G401 (cell line): ENCODE results near the gene LEPROT. TPM values are rescaled to one million over a fixed set of nuclear protein-coding genes. Genes with fewer than 3 reads are reported as not detected.
"Not testable (repeated sequence)": the region's sequence is repeated elsewhere in the genome, so short reads cannot be mapped to it uniquely, and the experiment has no call there.

ENCODE experiments used
- DNase-seq: peaks from one replicate; pipeline ENCODE4 v3.0.0-alpha.2; 2015; ENCODE audit warnings: low spot score
- in situ Hi-C: cut with HindIII; loops from 2 replicates; pipeline ENCODE4 v1.10.0; 2016; ENCODE audit warnings: low sequenced_read_pairs, mixed read lengths
- total RNA-seq: library from RNA; depleted of rRNA; stranded (reverse); fragments of >200 nt; shearing (Covaris generic); gene quantifications from 2 replicates; pipeline ENCODE4 v1.2.3, GENCODE V29; 2014

LEPROT gene
- total RNA-seq, 1 experiment from 2014 or later, result 18.0 TPM

GRCh38 chr1:65431111-65431705 is 10.7 kb downstream of the LEPROT start:
- in situ Hi-C loops, result no loop called here
- DNase-seq, result peak; percentile 55

- DNase-seq, result no peak
- in situ Hi-C loops, result no loop called here
Measured at GRCh38 chr1:65432918-65433317, 12.4 kb downstream of the LEPROT start.

- in situ Hi-C loops, result no loop called here
- DNase-seq, result no peak
Measured at GRCh38 chr1:65434255-65434654, 13.8 kb downstream of the LEPROT start.

GRCh38 chr1:65434760-65435159 is 14.3 kb downstream of the LEPROT start:
- in situ Hi-C loops, result no loop called here
- no peak for DNase-seq

DNA sequence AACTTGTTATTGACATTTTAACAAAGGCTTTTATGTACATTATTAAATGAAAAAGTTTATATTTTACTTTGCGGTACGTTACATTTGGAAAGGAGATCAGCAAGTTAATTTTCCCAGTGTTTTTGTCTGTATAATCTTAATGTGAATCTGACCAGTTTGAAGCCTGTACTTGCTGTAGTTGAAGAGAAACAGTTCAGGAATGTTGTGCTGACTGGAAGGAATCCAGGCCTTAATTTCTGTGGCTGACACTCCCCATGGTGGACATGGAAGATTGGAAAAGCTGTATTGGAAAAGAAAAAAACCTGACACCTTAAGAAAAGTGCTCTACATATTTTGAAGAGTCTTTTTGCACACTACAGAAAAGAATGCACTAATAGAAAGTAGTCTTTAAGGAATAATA is 15.5 kb downstream of the LEPROT start:
- no peak for DNase-seq
- in situ Hi-C loops, result no loop called here

- in situ Hi-C loops, result no loop called here
Measured at GRCh38 chr1:65437616-65438015, 17.1 kb downstream of the LEPROT start.

GRCh38 chr1:65440322-65440900 is 19.9 kb downstream of the LEPROT start:
- DNase-seq, result no peak
- in situ Hi-C loops, result no loop called here

More at GRCh38 chr1:65437616-65438015, 17.1 kb downstream of the LEPROT start:
- no peak for DNase-seq

GRCh38 chr1:65440915-65441314 is 20.4 kb downstream of the LEPROT start:
- in situ Hi-C loops, result no loop called here
- DNase-seq, result no peak

- no peak for DNase-seq
- in situ Hi-C loops, result no loop called here
Measured at GRCh38 chr1:65441464-65441863, 21.0 kb downstream of the LEPROT start.

DNA sequence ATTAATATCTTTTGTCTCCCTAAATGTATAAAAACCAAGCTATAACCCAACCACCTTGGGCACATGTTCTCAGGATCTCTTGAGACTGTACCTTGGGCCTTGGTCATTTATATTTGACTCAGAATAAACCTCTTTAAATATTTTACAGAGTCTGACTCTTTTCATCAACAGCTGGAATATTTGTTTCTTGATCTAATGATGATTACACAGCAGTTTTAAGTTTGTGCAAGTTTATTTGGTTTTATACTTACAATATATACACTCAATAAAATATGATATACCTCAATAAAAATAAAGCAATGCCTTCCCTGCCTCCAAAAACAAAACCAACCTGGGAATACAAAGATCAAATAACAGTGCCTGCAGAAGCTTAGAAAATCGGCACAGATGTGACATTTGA is 22.0 kb downstream of the LEPROT start:
- in situ Hi-C loops, result no loop called here
- DNase-seq, result no peak

GRCh38 chr1:65443647-65444046 is 23.2 kb downstream of the LEPROT start:
- DNase-seq, result no peak
- in situ Hi-C loops, result no loop called here

- no peak for DNase-seq
- in situ Hi-C loops, result no loop called here
Measured at GRCh38 chr1:65444128-65444640, 23.7 kb downstream of the LEPROT start.

DNA sequence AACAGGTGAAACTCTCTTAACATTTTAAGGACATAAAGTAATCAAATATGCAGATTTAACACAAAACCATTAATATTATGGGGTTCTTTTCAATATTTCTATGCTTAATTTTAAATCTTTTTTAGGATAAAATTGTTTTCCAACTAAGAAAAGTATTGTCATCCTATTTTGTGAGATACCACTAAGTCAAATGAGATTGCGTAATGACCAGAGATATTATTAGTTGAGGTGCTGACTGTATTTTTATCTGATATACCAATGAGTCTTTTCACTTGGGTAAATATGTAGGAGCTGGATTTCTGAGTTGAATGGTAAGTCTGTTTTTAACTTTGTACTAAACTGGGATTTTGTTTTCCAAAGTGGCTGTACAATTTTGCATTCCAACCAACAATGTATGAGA is 25.4 kb downstream of the LEPROT start:
- in situ Hi-C loops, result no loop called here
- no peak for DNase-seq

DNA sequence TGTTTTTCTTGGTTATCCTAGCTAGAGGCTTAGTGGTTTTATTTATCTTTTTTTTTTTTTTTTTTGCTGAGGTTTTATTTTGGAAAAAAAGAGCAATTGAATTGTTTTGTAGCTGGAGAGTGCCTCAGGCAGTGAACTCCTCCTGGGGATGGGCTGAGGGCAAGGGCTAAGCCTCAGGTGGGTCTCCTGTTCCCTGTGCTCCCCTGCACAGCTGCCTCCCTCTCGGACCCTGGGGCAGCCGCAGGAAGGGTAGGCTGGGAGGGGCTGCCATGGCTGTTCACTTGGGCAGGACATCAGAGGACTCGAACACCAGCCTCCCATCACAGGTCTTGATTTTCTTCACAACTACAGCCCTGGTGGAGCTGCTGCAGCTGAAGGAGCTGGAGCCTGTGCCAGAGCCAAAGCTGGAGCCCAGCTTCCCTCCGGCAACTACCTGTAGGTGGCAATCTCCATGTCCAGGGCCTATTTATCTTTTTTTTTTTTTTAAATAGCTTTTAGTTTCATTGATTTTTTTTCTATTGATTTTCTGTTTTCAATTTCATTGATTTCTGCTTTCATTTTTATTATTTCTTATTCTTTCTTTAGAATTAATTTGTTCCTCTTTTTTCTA is 28.9 kb downstream of the LEPROT start:
- in situ Hi-C loops, result no loop called here
- DNase-seq, result no peak

DNA sequence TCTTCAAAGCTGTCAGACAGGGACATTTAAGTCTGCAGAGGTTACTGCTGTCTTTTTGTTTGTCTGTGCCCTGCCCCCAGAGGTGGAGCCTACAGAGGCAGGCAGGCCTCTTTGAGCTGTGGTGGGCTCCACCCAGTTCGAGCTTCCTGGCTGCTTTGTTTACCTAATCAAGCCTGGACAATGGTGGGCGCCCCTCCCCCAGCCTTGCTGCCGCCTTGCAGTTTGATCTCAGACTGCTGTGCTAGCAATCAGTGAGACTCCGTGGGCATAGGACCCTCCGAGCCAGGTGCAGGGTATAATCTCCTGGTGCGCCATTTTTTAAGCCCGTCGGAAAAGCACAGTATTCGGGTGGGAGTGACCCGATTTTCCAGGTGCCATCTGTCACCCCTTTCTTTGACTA is 35.2 kb downstream of the LEPROT start:
- in situ Hi-C loops, DNase-seq: not testable (repeated sequence)

DNA sequence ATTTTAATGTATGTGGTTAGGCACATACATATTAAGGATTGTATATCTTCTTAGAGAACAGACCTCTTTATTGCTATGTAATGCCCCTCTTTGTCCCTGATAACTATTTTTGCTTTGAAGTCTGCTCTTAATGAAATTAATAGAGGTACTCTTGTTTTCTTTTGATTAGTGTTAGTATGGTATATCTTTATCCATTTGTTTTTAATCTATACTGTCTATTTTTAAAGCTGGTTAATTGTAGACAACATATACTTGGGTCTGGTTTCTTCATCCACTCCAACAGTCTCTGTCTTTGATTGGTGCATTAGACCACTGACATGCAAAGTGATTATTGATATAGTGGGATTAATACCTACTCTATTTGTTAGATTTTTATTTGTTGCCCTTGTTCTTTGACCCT is 36.0 kb downstream of the LEPROT start:
- DNase-seq, result no peak
- in situ Hi-C loops, result no loop called here

GRCh38 chr1:65457868-65458267 is 37.4 kb downstream of the LEPROT start:
- in situ Hi-C loops, result no loop called here
- DNase-seq, result no peak

- in situ Hi-C loops, result no loop called here
- DNase-seq, result no peak
Measured at GRCh38 chr1:65458730-65459396, 38.4 kb downstream of the LEPROT start.

GRCh38 chr1:65459397-65459768 is 38.9 kb downstream of the LEPROT start:
- in situ Hi-C loops, result no loop called here
- DNase-seq, result peak; percentile 64

GRCh38 chr1:65465837-65466236 is 45.4 kb downstream of the LEPROT start:
- in situ Hi-C loops, DNase-seq: not testable (repeated sequence)
